Stimulated activated CD8-positive, alpha-beta memory T cell treated with anti-CD3 and anti-CD28 coated beads, Interleukin-4, amount 100 ng/mL, for 1 hour (primary cell): ENCODE data around the gene PFDN4.

Source experiments
- DNase-seq, 2 donors: peaks; one replicate each; pipeline ENCODE4 v3.0.0-alpha.2; 2020; ENCODE audit warnings: low read depth in 2 of 2, low spot score in 1 of 2

Gene PFDN4

DNA sequence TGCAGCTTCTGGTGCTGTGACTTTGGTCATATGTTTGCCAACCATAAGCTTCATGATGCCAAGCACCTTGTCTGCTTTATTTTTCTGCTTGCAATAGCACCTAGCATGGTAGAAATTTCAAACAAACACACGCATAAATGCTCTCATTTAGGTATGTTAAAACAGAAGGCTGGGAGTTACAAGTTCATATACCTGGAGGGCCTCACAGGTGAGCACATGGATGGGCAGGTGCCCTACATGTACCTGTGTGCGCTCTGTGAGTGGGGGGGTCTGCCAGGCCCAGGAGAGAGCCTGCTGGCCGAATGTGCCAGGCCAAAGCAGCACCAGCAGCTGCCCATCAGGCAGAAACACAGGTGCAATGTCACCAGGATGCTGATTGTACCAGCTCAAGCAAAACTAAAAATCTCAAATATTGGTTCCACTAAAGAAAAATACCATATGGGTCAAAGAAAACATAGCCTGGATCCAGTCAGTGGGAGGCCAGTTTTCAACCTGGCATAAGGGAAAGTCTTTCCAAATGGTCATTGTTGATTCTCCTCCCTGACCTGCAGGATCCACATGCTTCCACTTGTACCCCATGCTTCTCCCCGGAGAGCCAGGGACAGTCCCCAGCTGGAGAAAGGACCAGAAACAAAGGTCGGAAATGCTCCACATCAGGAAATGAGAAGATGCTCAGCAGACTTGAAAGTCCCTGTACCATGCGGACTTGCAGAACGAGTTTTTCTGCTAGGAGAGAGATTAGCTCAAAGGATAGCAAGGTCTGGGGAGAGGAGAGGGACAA, 7.2 kb upstream of the PFDN4 start:
- no peak for DNase-seq

GRCh38 chr20:54201268-54201846, 6.5 kb upstream of the PFDN4 start:
- no peak for DNase-seq

GRCh38 chr20:54203281-54203680, 4.6 kb upstream of the PFDN4 start:
- no peak for DNase-seq

DNA sequence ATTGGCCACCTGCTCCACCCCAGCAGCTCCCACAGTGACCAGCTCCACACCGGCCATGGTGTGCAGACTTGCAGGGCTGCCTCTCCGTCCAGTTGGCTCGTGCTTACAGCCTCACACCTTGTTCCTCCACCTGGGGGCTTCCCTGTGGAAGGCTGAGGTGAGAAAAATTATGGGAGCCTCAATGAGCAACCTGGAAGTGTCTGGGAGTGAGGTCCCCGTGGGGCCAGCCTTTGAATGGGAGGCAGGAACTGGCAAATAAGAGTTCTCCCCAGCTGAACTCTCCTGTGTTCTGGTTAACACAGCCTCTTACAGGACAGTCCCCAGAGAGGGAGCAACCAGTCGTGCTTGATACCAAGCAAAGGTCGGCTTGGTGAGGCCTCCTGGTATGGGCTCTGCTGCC, 3.8 kb upstream of the PFDN4 start:
- DNase-seq: no peak

DNA sequence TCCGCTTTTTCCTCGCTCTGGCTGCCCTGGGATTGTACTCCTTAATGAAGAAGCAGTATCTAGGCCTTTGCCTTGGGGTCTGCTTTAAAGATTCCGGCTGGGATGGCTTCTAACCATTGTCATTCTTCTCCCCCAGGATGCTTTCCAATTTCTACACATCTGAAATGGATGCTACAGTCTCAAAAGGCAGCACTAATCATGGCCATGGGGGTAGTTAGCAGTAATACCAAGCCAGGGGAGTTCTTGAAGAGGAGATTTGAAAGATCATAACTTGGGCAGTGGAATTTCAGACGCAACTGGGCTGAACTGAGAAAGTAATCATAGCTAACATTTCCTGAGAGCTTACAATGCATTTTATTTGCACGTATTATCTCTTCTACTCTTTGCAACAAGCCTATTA, 3.4 kb upstream of the PFDN4 start:
- DNase-seq: no peak

- DNase-seq: no peak
These were observed 2.4 kb upstream of the PFDN4 start for GRCh38 chr20:54205450-54205849.

DNA sequence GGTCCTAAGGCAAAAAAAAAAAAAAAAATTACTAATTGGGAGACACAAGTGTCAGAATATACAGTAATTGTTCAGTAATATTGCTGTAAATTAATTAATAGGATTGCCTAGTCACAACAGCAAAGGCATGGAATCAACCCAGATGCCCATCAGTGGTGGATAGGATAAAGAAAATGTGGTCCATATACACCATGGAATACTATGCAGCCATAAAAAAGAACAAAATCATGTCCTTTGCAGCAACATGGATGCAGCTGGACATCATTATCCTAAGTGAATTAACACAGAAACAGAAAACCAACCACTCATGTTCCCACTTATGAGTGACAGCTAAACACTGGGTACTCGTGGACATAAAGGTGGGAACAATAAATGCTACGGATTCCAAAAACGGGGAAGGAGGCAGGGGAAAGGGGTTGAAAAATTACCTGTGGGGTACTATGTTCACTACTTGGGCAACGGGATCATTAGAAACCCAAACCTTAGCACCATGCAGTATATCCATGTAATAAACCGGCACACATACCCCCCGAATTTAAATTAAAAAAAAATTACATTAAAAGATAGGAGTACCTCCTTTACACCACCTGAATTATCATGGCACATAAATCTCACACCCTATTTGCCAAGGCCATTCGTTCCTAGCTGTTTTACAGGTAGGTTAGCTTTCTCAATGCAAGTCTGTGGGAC, 689 bp upstream of the PFDN4 start:
- DNase-seq: no peak

DNA sequence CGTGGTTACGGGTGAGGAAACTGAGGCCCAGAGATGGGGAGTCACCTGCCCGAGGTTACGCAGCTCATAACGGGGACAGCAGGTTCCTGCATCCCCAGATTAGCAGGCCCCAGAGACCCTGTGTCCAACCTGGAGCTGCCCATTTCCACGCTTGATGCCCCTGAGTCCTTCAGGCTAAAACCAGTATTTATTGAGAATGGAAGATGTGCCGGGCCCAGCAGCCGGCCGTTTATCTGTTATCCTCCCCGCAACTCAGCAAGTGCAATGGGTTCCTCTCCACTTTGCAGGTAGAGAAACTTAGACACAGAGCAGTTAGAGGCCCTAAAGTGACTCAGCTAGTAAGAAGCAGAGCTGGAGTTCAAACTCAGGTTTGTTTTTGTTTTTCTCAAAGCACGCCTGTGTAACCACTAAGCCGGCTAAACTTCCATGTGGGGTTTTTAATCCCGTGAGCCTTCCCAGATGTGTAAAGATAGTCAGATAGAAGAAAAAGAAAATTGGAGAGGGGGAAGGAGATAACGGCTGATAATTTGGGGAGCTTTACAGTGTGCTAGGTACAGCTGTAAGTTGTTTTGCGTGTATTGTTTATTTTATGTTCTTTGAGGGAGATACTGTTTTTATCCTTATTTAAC, 775 bp downstream of the PFDN4 start:
- no peak for DNase-seq

DNA sequence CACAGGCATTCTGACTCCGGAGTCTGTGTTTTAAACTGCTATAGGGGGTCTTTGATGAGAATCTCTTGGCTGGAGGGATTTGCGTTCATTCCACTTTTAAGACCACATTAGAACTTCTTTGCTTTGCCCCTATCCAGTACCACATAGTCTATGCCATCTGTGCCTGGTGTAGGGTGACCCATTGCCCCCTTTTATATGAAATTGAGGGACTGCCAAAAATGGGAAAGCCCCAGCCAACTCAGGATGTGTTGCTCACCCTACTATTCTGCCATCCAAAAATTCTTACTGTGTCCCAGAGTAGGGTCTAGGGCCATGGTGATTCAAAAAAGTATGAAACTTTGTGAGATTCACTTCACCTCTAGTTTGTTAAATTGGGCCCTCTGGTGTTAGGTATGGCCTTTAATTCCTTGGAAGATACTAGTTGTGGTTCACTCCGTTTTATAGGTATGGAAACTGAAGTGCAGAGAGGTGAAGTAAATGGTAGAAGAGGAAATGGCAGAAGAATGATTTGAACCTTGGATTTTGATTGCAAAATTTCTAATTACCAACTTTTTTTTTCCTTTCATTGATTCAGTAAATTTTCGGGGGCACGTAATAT, 1.4 kb downstream of the PFDN4 start:
- no peak for DNase-seq

DNA sequence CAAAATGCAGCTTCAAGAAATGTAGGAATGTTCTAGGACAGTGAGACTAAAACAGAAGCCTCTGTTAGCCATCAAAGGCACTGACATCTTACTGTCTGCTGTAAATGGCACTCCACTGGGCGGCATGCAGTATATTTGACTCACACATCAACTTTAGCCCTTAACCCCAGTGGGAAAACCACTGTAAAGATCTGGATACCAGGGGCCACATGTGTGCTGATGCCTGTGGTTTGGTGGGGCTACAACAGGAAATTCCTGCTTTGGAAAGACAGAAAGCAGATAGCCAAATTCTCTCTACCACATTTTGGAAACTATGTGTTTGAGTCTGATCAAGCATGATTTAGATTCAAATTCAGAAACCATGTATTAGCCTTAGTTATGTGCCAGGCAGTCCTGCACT, 4.3 kb downstream of the PFDN4 start:
- no peak for DNase-seq

DNA sequence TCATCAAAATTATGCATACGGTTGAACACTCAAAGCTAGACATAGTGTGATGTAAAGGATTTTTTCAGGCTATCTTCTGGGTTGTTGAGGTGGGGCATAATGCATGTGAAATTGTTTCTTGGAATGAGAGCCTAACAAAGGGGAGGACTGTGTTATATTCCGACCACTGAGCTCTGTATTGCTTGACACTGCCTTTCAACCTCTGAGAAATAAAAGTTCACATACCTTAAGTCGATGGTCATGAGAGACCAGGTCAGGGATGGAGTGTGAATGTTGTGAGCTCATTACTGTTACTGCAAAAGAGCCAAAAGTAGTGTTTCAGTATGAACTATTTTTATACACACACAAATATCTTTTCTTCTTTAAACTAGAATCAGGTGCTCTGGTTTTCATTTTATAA, 5.0 kb downstream of the PFDN4 start:
- DNase-seq: no peak

DNA sequence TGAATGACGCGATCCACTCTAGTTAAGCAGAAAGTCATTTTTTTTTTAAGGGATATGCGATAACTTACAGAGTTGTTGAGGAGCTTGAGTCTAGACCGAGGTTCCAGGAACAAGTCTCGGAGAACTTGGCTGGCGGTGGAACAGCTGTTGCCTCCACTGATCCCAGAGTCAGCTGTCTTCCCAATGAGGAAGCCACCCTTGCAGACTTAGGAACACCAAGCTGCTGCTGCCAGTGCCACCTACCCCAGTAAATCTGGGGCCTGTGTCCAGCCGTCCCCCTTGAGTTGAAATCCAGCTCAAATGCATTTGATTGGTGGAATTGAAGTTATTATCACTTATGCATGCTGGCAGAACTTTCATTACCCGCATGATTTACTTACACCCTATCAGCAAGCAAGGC, 6.7 kb downstream of the PFDN4 start:
- DNase-seq: no peak

GRCh38 chr20:54215157-54215789, 7.4 kb downstream of the PFDN4 start:
- no peak for DNase-seq

- no peak for DNase-seq
These were observed 9.9 kb downstream of the PFDN4 start for GRCh38 chr20:54217762-54218161.

GRCh38 chr20:54218470-54218869, 10.6 kb downstream of the PFDN4 start:
- no peak for DNase-seq

GRCh38 chr20:54219751-54220426, 12.0 kb downstream of the PFDN4 start:
- no peak for DNase-seq

- DNase-seq: no peak
These were observed 12.8 kb downstream of the PFDN4 start for GRCh38 chr20:54220722-54221121.

GRCh38 chr20:54221353-54221752, 13.5 kb downstream of the PFDN4 start:
- DNase-seq: no peak

- no peak for DNase-seq
These were observed 14.4 kb downstream of the PFDN4 start for GRCh38 chr20:54221996-54222890.

DNA sequence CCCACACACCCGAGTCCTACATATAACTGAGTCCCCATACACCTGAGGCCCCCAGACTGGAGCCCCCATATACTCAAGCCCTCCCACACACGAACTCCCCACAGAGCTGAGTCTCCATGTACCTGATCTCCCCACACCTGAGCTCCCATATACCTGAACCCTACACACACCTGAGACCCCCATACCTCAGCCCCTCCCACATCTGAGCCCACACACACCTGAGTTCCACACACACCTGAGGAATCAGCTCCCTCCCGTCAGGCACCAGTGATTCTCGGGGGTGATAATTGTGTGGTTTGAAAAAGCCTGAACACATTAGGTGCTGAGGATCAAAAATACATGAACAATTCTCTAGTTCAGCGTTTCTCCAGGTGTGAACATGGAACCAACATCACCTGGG, 15.4 kb downstream of the PFDN4 start:
- no peak for DNase-seq
